ENCODE results near the gene SMYD3. TPM values are rescaled to one million over a fixed set of nuclear protein-coding genes. Genes with fewer than 3 reads are reported as not detected.

The SMYD3 gene
- total RNA-seq, 1 experiment from 2014 or later: 25.5 TPM

DNA sequence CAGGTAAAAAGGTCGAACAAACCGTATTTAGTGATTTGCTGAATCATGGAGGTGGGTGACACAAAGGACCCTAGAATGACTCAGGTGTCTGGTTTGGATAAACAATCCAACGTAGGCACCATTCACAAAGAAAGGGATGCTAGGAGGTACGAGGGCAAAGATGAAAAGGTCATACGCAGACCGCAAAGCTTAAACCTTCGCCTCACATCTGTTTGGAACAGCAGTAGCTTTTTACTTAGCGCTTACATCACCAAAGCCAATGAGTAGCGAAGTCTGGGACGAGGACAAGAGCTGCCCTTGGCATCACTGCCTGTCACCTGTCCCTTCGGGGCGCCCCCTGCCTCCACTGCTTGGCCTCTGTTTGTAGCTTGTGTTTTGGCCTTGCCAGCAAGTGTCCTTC lies 350.2 kb downstream of the SMYD3 start:
- no peaks in the 10 kb centered on the region for H3K4me1 ChIP-seq (ENCODE audit: insufficient read depth, low read length)
- H3K23ac ChIP-seq (ENCODE audit: insufficient read length, low read depth, low read length): no peak overlapping the region
- no peaks in the 10 kb centered on the region for H3K79me1 ChIP-seq (ENCODE audit: insufficient read depth, low read depth, low read length, poor library complexity, severe bottlenecking)
- H2BK15ac ChIP-seq (ENCODE audit: low read depth, low read length): no peak overlapping the region
- Mint-ChIP-seq H3K27me3 (ENCODE audit: low read depth) (no peaks in the 10 kb centered on the region), H3K4me3 (no peak overlapping the region), H3K27ac (peak overlapping the region in 1 of 3 experiments; percentile 16; a peak in 1 of 7 replicates), H3K9me3 (no peaks in the 10 kb centered on the region), H3K4me1 (peaks cover 21 to 38% of the 10 kb centered on the region in 2 experiments), H3K36me3 (ENCODE audit: insufficient read depth in 1 of 3, low read depth in 3 of 3) (no peaks in the 10 kb centered on the region)
- no peaks in the 10 kb centered on the region for H3K23me2 ChIP-seq (ENCODE audit: insufficient read length, low read depth, low read length, poor library complexity, severe bottlenecking)
- no peaks in the 10 kb centered on the region for H4K20me1 ChIP-seq (ENCODE audit: control insufficient read depth, insufficient read depth, insufficient read length)
- no peak overlapping the region for H4K91ac ChIP-seq (ENCODE audit: insufficient read length, low read depth, low read length)
- no peak overlapping the region for H3K18ac ChIP-seq (ENCODE audit: insufficient read length, low read depth, low read length)
- TF ChIP-seq, protein P1, sequence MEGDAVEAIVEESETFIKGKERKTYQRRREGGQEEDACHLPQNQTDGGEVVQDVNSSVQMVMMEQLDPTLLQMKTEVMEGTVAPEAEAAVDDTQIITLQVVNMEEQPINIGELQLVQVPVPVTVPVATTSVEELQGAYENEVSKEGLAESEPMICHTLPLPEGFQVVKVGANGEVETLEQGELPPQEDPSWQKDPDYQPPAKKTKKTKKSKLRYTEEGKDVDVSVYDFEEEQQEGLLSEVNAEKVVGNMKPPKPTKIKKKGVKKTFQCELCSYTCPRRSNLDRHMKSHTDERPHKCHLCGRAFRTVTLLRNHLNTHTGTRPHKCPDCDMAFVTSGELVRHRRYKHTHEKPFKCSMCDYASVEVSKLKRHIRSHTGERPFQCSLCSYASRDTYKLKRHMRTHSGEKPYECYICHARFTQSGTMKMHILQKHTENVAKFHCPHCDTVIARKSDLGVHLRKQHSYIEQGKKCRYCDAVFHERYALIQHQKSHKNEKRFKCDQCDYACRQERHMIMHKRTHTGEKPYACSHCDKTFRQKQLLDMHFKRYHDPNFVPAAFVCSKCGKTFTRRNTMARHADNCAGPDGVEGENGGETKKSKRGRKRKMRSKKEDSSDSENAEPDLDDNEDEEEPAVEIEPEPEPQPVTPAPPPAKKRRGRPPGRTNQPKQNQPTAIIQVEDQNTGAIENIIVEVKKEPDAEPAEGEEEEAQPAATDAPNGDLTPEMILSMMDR (conservative IDR thresholded peaks at IDR 0.05): peak; percentile 19; the same call in 1 of the 3 replicates
- H2BK20ac ChIP-seq (ENCODE audit: low read depth, low read length, poor library complexity, severe bottlenecking): no peak overlapping the region
- WGBS (ENCODE audit: extremely low coverage, insufficient read length, low lambda C conversion rate): no CpG with 5 or more reads among the region's 12 CpGs
- H2BK120ac ChIP-seq (ENCODE audit: low read depth, low read length, poor library complexity, severe bottlenecking): no peak overlapping the region
- DNase-seq: peak; percentile 51
- H2AK5ac ChIP-seq (ENCODE audit: insufficient read length, low read length): no peak overlapping the region
- H3K27me3 ChIP-seq (ENCODE audit: insufficient read depth, low read length): no peaks in the 10 kb centered on the region
- no peak overlapping the region for H4K8ac ChIP-seq (replicated peaks; ENCODE audit: insufficient read length, low read depth, low read length)
- H3K4me2 ChIP-seq (ENCODE audit: insufficient read depth, insufficient read length, low read length): no peak overlapping the region
- no peak overlapping the region for H3K27ac ChIP-seq (ENCODE audit: insufficient read length, low read depth, low read length)
- no peak overlapping the region for H2BK12ac ChIP-seq (ENCODE audit: insufficient read length, low read depth, low read length)
- no peaks in the 10 kb centered on the region for H3K9me3 ChIP-seq (ENCODE audit: control insufficient read depth, low read depth, low read length)
- no peak overlapping the region for H2BK5ac ChIP-seq (ENCODE audit: insufficient read length, low read length)
- H3K56ac ChIP-seq (ENCODE audit: insufficient read length, low read depth, low read length): no peak overlapping the region
- no peak overlapping the region for H3T11ph ChIP-seq (ENCODE audit: low read length)
- H3K4ac ChIP-seq (ENCODE audit: low read depth, low read length): no peak overlapping the region
- no peaks in the 10 kb centered on the region for H3K79me2 ChIP-seq (ENCODE audit: insufficient read depth, low read length)
- H4K5ac ChIP-seq (ENCODE audit: insufficient read length, low read depth, low read length): no peak overlapping the region
- H3K9ac ChIP-seq (ENCODE audit: extremely low read depth, insufficient read length, low read length): no peak overlapping the region
- no peak overlapping the region for H3K14ac ChIP-seq (ENCODE audit: insufficient read depth, low read length)
- no peak overlapping the region for H2AFZ ChIP-seq (ENCODE audit: low read length)

Measured in H9 (cell line).